ENCODE results near the gene C17orf100. TPM values are rescaled to one million over a fixed set of nuclear protein-coding genes. Genes with fewer than 3 reads are reported as not detected.

Gene C17orf100
- total RNA-seq, 1 donor from 2014 or later: 6.1 TPM

DNA sequence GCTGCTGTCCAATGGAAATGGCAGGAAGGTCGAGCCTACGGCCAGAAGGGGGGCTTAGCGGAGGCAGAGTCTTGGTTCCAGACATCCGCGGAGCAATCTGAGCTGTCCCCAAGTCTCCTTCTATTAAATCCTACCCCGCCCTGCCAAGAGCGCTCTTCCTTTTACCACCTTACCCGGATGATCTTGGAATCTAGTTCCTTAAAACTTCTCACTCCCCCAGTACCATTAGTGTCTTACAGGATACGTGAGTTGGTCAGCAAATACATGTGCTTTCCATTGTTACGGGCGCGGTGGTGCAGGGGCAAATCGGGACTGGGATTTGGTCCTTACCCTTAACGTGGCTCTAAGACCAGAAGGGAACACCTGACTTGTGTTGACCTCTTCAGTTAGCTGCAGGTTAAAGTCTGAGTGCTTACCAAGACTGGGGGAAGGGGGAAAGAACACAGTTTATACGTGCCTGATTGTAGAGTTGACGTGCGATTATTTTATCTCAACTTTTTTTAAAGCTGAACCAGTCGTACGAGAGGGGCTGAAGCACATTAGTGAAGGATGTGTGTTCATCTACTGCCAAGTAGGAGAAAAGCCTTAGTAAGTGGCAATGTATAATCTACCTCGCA is 10.2 kb upstream of the C17orf100 start:
- no peak for TF ChIP-seq CTCF (IDR thresholded peaks at IDR 0.05; ENCODE audit: unreplicated experiment)
- H3K27ac Mint-ChIP-seq: peak overlapping the region; percentile 99
- H3K9me3 Mint-ChIP-seq: no peaks in the 10 kb centered on the region
- DNase-seq (ENCODE audit: low spot score in 2 of 2, unreplicated experiment in 2 of 2): no peak
- H3K27me3 Mint-ChIP-seq (ENCODE audit: low read depth): no peaks in the 10 kb centered on the region
- peaks cover 8% of the 10 kb centered on the region for H3K36me3 Mint-ChIP-seq
- peaks cover 28% of the 10 kb centered on the region for H3K4me1 Mint-ChIP-seq
- H3K4me3 Mint-ChIP-seq: peak overlapping the region; percentile 96

GRCh38 chr17:6642592-6642991 is 9.0 kb upstream of the C17orf100 start:
- H3K27ac Mint-ChIP-seq: no peak overlapping the region
- H3K27me3 Mint-ChIP-seq (ENCODE audit: low read depth): no peaks in the 10 kb centered on the region
- H3K9me3 Mint-ChIP-seq: no peaks in the 10 kb centered on the region
- TF ChIP-seq CTCF (IDR thresholded peaks at IDR 0.05; ENCODE audit: unreplicated experiment): no peak
- no peak for DNase-seq (ENCODE audit: low spot score in 2 of 2, unreplicated experiment in 2 of 2)
- H3K4me1 Mint-ChIP-seq: peaks cover 28% of the 10 kb centered on the region
- no peak overlapping the region for H3K4me3 Mint-ChIP-seq
- H3K36me3 Mint-ChIP-seq: peaks cover 9% of the 10 kb centered on the region

DNA sequence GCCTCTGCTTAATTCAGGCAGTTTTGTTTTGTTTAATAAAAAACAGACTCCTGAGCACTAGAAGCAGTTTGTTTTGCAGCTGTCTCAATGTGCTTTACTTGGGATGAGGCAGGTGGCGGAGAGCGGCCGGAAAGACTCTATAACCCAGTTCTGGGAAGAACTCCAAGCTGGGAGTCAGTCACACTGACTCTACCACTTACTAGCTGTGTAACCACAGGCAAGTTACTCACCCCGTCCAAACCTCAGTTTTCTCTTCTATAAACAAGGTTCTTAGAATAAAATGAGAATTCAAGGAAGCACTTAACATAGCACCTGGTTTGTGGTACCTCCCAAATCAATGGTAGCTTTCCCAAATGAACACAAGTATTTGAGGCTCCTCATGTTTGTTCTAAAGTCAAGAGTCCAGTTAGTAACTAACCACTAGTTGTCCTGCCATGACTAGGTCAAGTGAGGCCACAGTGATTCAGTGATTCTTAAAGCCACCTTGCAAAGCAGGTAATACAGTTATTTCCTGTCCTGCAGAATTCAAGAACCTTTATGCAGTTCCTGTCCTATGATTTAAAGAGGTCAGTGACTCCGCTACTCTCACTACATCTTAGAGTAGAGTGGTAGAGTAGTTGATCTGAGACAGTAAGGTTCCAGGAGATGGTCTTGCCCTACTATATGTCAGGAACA is 8.0 kb upstream of the C17orf100 start:
- no peak overlapping the region for H3K4me3 Mint-ChIP-seq

DNA sequence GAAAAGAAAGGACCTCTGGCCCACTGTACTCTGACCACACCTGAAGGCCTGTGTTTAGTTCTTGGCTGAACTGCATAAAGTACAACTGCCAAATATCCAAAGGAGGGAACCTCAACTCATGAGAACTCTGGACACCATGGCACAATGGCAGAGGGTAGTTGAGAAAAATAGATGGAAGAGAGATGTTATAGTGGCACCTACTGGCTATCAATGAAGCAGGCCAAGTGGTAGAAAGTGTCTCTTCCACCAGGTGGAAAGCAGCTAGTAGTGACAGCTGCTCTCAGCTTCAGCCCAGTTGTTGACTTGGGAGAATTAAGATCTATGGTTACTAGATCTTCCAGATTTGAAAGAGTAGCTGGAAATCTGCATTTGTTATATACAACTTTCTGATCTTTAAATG is 3.4 kb upstream of the C17orf100 start:
- TF ChIP-seq CTCF (IDR thresholded peaks at IDR 0.05; ENCODE audit: unreplicated experiment): no peak
- no peaks in the 10 kb centered on the region for H3K9me3 Mint-ChIP-seq
- peaks cover 2% of the 10 kb centered on the region for H3K27me3 Mint-ChIP-seq (ENCODE audit: low read depth)
- no peak overlapping the region for H3K27ac Mint-ChIP-seq
- peaks cover 12% of the 10 kb centered on the region for H3K36me3 Mint-ChIP-seq
- no peak for DNase-seq (ENCODE audit: low spot score in 2 of 2, unreplicated experiment in 2 of 2)
- H3K4me3 Mint-ChIP-seq: no peak overlapping the region
- peaks cover 24% of the 10 kb centered on the region for H3K4me1 Mint-ChIP-seq

More for the DNA sequence above, 8.0 kb upstream of the C17orf100 start:
- Mint-ChIP-seq H3K4me1 (peaks cover 22% of the 10 kb centered on the region), H3K27me3 (ENCODE audit: low read depth) (no peaks in the 10 kb centered on the region), H3K36me3 (peaks cover 9% of the 10 kb centered on the region), H3K27ac (no peak overlapping the region), H3K9me3 (no peaks in the 10 kb centered on the region)
- DNase-seq (ENCODE audit: low spot score in 2 of 2, unreplicated experiment in 2 of 2): no peak
- no peak for TF ChIP-seq CTCF (IDR thresholded peaks at IDR 0.05; ENCODE audit: unreplicated experiment)

- peaks cover 4% of the 10 kb centered on the region for H3K36me3 Mint-ChIP-seq
- no peak for DNase-seq (ENCODE audit: low spot score in 2 of 2, unreplicated experiment in 2 of 2)
- no peaks in the 10 kb centered on the region for H3K9me3 Mint-ChIP-seq
- no peak for TF ChIP-seq CTCF (IDR thresholded peaks at IDR 0.05; ENCODE audit: unreplicated experiment)
- H3K4me1 Mint-ChIP-seq: peaks cover 49% of the 10 kb centered on the region
- no peak overlapping the region for H3K27ac Mint-ChIP-seq
- peak overlapping the region; percentile 100 for H3K4me3 Mint-ChIP-seq
- peaks cover 33% of the 10 kb centered on the region for H3K27me3 Mint-ChIP-seq (ENCODE audit: low read depth)
These were observed 424 bp downstream of the C17orf100 start for GRCh38 chr17:6651919-6652452.
